NCI-H1417 treated with DMSO at 0.1 percent for 48 hours (cell line): ENCODE measurements around the gene VASH1.
"Not testable (repeated sequence)": the region's sequence is repeated elsewhere in the genome, so short reads cannot be mapped to it uniquely, and the experiment has no call there.

Experiments
- DNase-seq: peaks from one replicate; lab custom pipeline; 2025; lab: John Stamatoyannopoulos, UW

VASH1 gene

DNA sequence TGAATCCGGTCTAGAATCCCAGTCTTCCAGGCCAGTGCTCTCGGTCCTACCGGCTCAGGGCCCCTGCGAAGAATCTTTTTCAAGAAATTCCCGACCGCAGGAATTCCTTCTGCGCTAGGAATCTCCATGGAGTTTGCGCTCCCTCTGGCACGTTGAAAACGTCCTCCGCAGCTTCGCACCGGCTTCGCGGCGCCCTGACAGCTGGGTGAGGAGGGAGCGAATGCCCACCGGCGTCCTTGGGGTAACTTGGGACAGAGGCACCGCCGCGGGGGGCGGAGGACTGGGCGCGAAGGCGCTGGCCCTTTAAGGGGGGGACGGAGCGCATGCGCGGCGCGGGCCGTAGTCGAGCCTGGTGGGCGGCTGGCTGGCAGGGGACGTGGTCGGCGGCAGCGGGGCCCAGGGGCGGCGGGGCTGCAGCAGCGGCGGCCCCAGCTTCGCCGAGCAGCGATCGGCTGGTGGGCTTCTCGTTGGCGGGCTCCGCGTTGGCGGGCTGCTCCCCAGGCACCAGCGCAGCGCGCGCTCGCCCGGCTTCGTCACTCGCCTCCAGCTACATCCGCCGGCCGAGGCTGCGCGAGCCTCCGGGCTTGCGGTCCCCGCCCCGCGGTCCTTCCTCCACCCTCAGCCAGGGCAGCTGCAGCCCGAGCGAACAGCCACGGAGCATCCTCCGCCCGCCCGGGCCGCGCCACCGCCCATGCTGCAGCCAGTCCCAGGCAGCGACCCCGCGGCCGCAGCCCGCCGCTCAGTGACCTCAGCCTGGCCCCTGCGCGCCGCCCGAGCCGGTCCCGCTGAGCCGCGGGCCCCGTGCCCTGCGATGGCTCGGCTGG is at the start of gene VASH1:
Gene VASH1, plus strand, starts transcription at position 333 of the 824 bp plus-strand sequence. CDS start 1,354 bp downstream, outside the sequence.
- peak; percentile 29 for DNase-seq

- DNase-seq, result no peak
Measured at GRCh38 chr14:76713121-76713520, 48.1 kb upstream of the VASH1 start.

GRCh38 chr14:76714470-76714869 is 46.8 kb upstream of the VASH1 start:
- no peak for DNase-seq

DNA sequence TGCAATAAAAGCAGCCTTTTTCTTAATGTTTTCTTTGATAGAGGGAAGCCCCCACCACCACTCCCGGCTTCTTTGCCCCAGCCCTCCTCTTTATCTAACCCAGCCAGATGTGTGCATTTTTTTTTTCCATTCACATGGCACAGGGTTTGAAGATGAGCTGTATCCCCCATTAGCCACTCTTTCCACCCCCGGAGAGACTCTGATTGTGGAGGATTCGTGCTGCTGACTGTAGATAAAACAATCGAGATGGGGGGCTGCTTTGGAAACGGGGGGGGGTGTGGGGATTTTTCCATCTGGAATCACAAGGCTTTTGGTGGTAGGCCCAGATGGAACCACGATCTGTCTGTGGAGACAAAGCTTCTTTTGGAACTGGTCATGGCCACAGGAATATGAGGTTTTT is 46.2 kb upstream of the VASH1 start:
- DNase-seq, result no peak

DNA sequence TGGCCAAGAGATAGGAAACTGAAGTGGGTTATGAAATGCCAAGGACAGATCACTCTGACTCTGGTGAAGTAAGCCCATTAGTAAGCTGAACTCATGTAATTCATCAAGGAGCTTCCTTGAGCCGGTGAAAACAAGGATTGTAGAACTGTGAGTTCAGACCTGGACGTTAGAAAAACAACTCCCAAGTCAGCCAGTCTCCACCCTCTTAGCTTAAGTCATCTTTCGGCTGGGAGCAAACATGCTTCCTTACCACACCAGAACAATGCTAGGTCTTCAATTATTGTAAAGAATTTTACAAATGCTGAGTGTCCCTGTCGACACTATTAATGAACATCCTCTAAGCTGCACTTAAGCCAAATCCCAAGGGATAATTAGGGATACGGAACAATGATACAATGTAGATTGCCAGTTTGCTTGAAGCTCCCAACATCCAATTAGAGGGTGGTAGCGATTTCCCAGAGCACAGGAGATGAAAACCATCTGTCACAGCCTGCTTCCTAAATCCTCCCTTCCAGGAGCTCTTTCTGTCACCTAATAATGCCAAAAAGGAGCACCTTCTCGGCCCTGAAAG is 45.7 kb upstream of the VASH1 start:
- DNase-seq, result no peak

DNA sequence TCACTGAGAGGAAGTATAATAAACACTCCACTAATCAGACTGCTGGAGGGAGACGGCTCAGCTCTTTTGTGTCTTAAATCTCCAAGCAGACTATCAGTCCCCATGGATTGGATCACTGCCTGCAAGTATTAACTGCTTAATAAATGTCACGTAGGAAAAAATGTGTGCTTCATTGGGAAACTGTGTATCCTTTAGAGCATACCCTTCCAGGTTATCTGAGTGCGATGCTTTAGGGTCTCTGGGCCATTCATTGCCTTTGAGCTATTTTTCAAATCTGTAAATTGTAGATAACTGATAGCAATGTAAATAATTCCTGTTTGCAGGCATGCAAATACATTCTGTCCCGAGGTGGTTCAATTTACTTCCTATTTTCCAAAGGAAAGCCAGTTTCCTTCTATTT is 45.0 kb upstream of the VASH1 start:
- DNase-seq, result no peak

- no peak for DNase-seq
Measured at GRCh38 chr14:76717508-76718290, 43.6 kb upstream of the VASH1 start.

DNA sequence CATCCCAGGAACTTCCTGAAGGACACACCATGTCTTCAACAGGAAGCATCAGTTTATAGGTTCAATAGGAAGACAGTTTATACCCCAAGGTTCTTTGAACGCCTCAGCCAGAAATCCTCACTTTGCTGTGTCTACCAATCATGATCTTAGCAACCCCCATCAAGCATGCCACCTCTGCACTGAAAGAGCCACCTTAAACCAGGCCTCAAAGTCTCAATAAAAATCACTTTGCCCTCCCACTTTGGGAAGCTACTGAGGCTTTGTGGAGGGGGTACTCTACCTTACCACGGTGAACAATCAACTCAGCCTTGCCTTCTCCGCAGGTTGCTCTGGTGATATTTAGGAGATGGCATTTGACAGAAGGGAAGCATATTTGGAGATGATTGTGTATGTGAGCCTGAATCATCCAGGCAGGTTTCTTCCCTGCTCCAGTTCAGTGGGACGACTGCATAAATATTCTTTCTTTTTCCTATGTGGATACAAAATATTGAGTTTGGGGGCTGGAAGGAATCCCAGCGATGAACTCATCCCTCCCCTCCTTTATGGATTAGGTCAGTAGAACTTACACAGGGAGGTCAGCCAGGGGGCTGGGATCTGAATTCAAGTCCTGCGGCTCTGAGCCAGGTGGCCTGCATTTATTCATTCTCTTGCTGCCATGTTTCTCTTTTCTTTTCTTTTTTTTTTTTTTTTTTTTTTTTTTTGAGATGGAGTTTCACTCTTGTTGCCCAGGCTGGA is 42.8 kb upstream of the VASH1 start:
- no peak for DNase-seq

GRCh38 chr14:76719666-76720065 is 41.6 kb upstream of the VASH1 start:
- DNase-seq, result no peak

- no peak for DNase-seq
Measured at GRCh38 chr14:76720382-76720813, 40.9 kb upstream of the VASH1 start.

GRCh38 chr14:76721506-76721905 is 39.8 kb upstream of the VASH1 start:
- DNase-seq, result not testable (repeated sequence)

- DNase-seq, result no peak
Measured at GRCh38 chr14:76724651-76725550, 36.4 kb upstream of the VASH1 start.

GRCh38 chr14:76726551-76726970 is 34.7 kb upstream of the VASH1 start:
- DNase-seq, result no peak

- no peak for DNase-seq
Measured at GRCh38 chr14:76727384-76727783, 33.9 kb upstream of the VASH1 start.

DNA sequence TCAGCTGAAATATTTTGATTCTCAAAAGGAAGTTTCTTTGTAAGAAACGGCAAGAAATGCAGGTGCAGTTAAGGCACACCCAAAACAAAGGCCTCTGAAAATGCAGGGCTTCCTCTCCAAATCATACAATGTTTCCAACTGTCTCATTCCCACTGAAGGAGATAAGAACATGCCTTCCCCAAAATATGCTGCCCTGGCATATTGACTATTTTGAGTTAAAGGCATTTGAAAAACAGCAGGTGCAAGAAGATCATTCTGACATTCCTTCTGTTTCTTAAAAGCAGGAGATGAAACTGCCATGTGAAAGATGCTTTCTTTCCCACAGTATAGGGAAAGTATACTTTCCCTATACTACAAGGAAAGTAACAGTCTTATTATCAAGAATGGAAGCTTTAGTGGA is 33.4 kb upstream of the VASH1 start:
- no peak for DNase-seq

DNA sequence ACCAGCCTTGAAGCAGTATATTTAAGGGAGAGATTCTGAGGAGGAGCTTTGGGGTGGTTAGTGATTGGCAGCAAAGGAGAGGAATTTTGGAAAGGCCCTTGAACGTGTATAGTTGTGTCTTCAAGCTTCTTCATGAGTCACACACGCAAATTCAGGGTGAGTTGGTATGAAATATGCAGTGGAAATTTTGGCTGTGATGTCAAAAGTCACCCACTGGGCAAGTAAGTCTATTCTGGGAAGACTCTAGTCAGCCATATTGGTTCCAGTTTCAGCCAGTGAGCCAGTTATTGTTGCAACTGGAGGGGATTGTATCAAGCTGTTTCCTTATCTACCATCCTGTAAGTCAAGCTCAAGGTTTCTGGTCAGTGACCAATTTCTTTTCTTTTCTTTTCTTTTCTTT is 32.0 kb upstream of the VASH1 start:
- no peak for DNase-seq

DNA sequence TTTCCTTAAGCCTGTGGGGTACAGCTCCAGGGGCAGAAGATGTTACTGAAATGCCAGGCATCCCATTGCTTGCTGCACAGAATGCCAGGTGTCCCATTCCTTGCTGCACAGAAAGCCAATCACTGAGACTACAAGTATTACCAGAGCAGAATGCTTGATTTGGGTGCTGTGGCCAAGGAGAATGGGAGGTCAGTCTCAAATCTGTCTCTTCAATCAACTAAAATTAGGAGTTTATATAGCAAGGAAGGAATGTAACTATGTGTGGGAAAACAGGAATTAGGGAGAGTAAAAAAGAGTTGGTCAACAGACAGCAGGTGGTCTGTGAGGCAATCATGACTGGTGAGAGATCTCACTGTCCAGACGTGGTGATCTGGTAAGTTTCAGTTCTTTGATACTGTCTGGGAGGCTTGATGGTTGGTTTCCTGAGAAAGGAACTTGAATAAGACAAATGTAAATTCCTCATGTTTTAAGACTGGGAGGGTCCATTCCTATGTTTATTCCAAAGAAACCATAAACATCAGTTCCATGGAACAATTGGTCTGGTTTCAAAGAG is 31.2 kb upstream of the VASH1 start:
- DNase-seq, result no peak

GRCh38 chr14:76734501-76734900 is 26.8 kb upstream of the VASH1 start:
- not testable (repeated sequence) for DNase-seq

DNA sequence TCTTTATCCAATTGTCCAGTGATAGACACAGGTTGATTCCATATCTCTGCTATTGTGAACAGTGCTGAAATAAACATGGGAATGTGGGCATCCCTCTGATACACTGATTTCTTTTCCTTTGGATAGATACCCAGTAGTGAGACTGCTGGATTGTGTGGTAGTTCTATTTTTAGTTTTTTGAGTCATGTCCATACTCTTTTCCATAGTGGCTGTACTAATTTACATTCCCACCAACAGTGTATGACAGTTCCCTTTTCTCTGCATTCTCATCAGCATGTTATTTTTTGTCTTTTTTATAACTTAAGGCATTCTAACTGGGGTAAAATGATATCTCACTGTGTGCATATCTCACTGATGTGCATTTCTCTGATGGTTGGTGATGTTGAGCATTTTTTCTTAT is 24.8 kb upstream of the VASH1 start:
- no peak for DNase-seq

- no peak for DNase-seq
Measured at GRCh38 chr14:76741074-76741473, 20.2 kb upstream of the VASH1 start.

- DNase-seq, result no peak
Measured at GRCh38 chr14:76742185-76742584, 19.1 kb upstream of the VASH1 start.
